ENCODE results near the gene TRIM44. TPM values are rescaled to one million over a fixed set of nuclear protein-coding genes. Genes with fewer than 3 reads are reported as not detected.

TRIM44 gene
- polyA plus RNA-seq, 1 donor (not counting 4 experiments of a cell fraction or from before 2014, with no cell fraction given) = 48.3 TPM

- TF ChIP-seq CTCF (optimal IDR thresholded peaks at IDR 0.05 in 1 of 3, IDR thresholded peaks at IDR 0.05 in 1 of 3, conservative IDR thresholded peaks at IDR 0.05 in 1 of 3; ENCODE audit: extremely low read depth in 1 of 3, insufficient read depth in 2 of 3, low read length in 3 of 3) (no peak), EZH2 (IDR thresholded peaks at IDR 0.05; ENCODE audit: low read length) (no peak)
- no peak overlapping the region for H3K27ac ChIP-seq (ENCODE audit: control insufficient read depth, insufficient read depth, low read length)
- no peak overlapping the region for H3K4me2 ChIP-seq (ENCODE audit: control insufficient read depth, extremely low read depth, insufficient read depth, low read depth, low read length)
- no peaks in the 10 kb centered on the region for H3K4me1 ChIP-seq (ENCODE audit: control insufficient read depth, extremely low read depth, insufficient read depth, low read length)
- no peak overlapping the region for H3K9ac ChIP-seq (ENCODE audit: control insufficient read depth, extremely low read depth, insufficient read depth, low read length)
- no peaks in the 10 kb centered on the region for H3K9me3 ChIP-seq (ENCODE audit: control insufficient read depth, low read depth, low read length)
- H2AFZ ChIP-seq (ENCODE audit: control insufficient read depth, low read length) = no peak overlapping the region
- peaks cover 0 to 3% of the 10 kb centered on the region in 2 experiments for H3K36me3 ChIP-seq (ENCODE audit: control insufficient read depth in 2 of 2, extremely low read depth in 1 of 2, insufficient read depth in 2 of 2, low read length in 2 of 2)
- no peaks in the 10 kb centered on the region for H3K9me1 ChIP-seq (ENCODE audit: control insufficient read depth, extremely low read depth, insufficient read depth, low read length)
- DNase-seq (ENCODE audit: low read depth, low spot score) (no peak), FAIRE-seq (no peak)
- no peak overlapping the region for H3K4me3 ChIP-seq (ENCODE audit: control insufficient read depth in 2 of 3, extremely low read depth in 1 of 3, insufficient read depth in 2 of 3, low read depth in 1 of 3, low read length in 3 of 3)
- H4K20me1 ChIP-seq (ENCODE audit: control insufficient read depth, extremely low read depth, insufficient read depth, low read length) = no peaks in the 10 kb centered on the region
- dilution Hi-C loops (cut with MboI; ENCODE audit: extremely low pct_ligation_motif_present, low sequenced_read_pairs) = no loop called here
- no peaks in the 10 kb centered on the region for H3K79me2 ChIP-seq (ENCODE audit: control insufficient read depth, insufficient read depth, low read length)
- no peaks in the 10 kb centered on the region for H3K27me3 ChIP-seq (ENCODE audit: control insufficient read depth, extremely low read depth, insufficient read depth, low read length)
Measured at GRCh38 chr11:35702126-35702525, 39.6 kb downstream of the TRIM44 start.

- dilution Hi-C loops (cut with MboI; ENCODE audit: extremely low pct_ligation_motif_present, low sequenced_read_pairs) = no loop called here
- H3K9me1 ChIP-seq (ENCODE audit: control insufficient read depth, extremely low read depth, insufficient read depth, low read length) = no peaks in the 10 kb centered on the region
- H3K27ac ChIP-seq (ENCODE audit: control insufficient read depth, insufficient read depth, low read length) = no peak overlapping the region
- TF ChIP-seq EZH2 (IDR thresholded peaks at IDR 0.05; ENCODE audit: low read length) (no peak), CTCF (optimal IDR thresholded peaks at IDR 0.05 in 1 of 3, IDR thresholded peaks at IDR 0.05 in 1 of 3, conservative IDR thresholded peaks at IDR 0.05 in 1 of 3; ENCODE audit: extremely low read depth in 1 of 3, insufficient read depth in 2 of 3, low read length in 3 of 3) (no peak)
- FAIRE-seq (no peak), DNase-seq (ENCODE audit: low read depth, low spot score) (no peak)
- H3K4me1 ChIP-seq (ENCODE audit: control insufficient read depth, extremely low read depth, insufficient read depth, low read length) = no peaks in the 10 kb centered on the region
- no peaks in the 10 kb centered on the region for H4K20me1 ChIP-seq (ENCODE audit: control insufficient read depth, extremely low read depth, insufficient read depth, low read length)
- peaks cover 7% of the 10 kb centered on the region for H3K79me2 ChIP-seq (ENCODE audit: control insufficient read depth, insufficient read depth, low read length)
- no peaks in the 10 kb centered on the region for H3K36me3 ChIP-seq (ENCODE audit: control insufficient read depth in 2 of 2, extremely low read depth in 1 of 2, insufficient read depth in 2 of 2, low read length in 2 of 2)
- no peak overlapping the region for H3K4me3 ChIP-seq (ENCODE audit: control insufficient read depth in 2 of 3, extremely low read depth in 1 of 3, insufficient read depth in 2 of 3, low read depth in 1 of 3, low read length in 3 of 3)
- H3K9ac ChIP-seq (ENCODE audit: control insufficient read depth, extremely low read depth, insufficient read depth, low read length) = no peak overlapping the region
- H3K9me3 ChIP-seq (ENCODE audit: control insufficient read depth, low read depth, low read length) = no peaks in the 10 kb centered on the region
- H3K4me2 ChIP-seq (ENCODE audit: control insufficient read depth, extremely low read depth, insufficient read depth, low read depth, low read length) = no peak overlapping the region
- H2AFZ ChIP-seq (ENCODE audit: control insufficient read depth, low read length) = no peak overlapping the region
- no peaks in the 10 kb centered on the region for H3K27me3 ChIP-seq (ENCODE audit: control insufficient read depth, extremely low read depth, insufficient read depth, low read length)
Measured at GRCh38 chr11:35709376-35709775, 46.8 kb downstream of the TRIM44 start.
